Left ventricle myocardium inferior (tissue), 1 donor: ENCODE measurements around the gene CPXM2. TPM values are rescaled to one million over a fixed set of nuclear protein-coding genes. Genes with fewer than 3 reads are reported as not detected.

Source experiments
- DNase-seq: peaks from one replicate; pipeline ENCODE4 v3.0.0-alpha.2; 2020
- H3K27ac ChIP-seq: fragments of 200-600 bp; replicated peaks from 2 replicates; pipeline ENCODE4 v1.8.0; 2021
- H3K27me3 ChIP-seq: fragments of 200-600 bp; 2 replicates; pipeline ENCODE4 v1.8.0; 2021; ENCODE audit warnings: low read depth
- H3K36me3 ChIP-seq: fragments of 200-600 bp; 2 replicates; pipeline ENCODE4 v1.8.0; 2021
- H3K4me1 ChIP-seq: fragments of 200-600 bp; 2 replicates; pipeline ENCODE4 v1.8.0; 2021
- H3K4me3 ChIP-seq: fragments of 200-600 bp; 2 replicates; pipeline ENCODE4 v1.8.0; 2021; ENCODE audit warnings: mild to moderate bottlenecking, moderate library complexity
- H3K9me3 ChIP-seq: fragments of 200-600 bp; replicated peaks from 2 replicates; pipeline ENCODE4 v1.8.0; 2021
- CTCF ChIP-seq: fragments of 200-600 bp; IDR thresholded peaks from 2 replicates; pipeline ENCODE4 v1.8.0; 2021; ENCODE audit warnings: antibody characterized with exemption, mild to moderate bottlenecking, borderline replicate concordance
- intact Hi-C: fragments of 100-400 bp; cut with micrococcal nuclease; formaldehyde crosslinking; loops from one replicate; pipeline ENCODE4 v1.11.0; 2022
- total RNA-seq: library from RNA; stranded (reverse); fragmentation: NEBNext Ultra II Directional; extraction: Animal tissue kit (Norgen Biotek cat#: 25700); gene quantifications from one replicate; pipeline ENCODE4 v1.2.1, GENCODE V29; 2021
- donor health status: DM: no; HTN: yes; CAD: no; lungs with severe emphysema.

The CPXM2 gene
- total RNA-seq, 1 donor from 2014 or later: 4.5 TPM

- Histone ChIP-seq H3K4me1 (no peaks in the 10 kb centered on the region), H3K36me3 (no peaks in the 10 kb centered on the region), H3K9me3 (no peaks in the 10 kb centered on the region), H3K27ac (no peak overlapping the region), H3K4me3 (no peak overlapping the region), H3K27me3 (peaks cover 57% of the 10 kb centered on the region)
- intact Hi-C loops: no loop called here
- TF ChIP-seq CTCF: no peak
- no peak for DNase-seq
Measured at GRCh38 chr10:123883673-123884320, 7.8 kb downstream of the CPXM2 start.

DNA sequence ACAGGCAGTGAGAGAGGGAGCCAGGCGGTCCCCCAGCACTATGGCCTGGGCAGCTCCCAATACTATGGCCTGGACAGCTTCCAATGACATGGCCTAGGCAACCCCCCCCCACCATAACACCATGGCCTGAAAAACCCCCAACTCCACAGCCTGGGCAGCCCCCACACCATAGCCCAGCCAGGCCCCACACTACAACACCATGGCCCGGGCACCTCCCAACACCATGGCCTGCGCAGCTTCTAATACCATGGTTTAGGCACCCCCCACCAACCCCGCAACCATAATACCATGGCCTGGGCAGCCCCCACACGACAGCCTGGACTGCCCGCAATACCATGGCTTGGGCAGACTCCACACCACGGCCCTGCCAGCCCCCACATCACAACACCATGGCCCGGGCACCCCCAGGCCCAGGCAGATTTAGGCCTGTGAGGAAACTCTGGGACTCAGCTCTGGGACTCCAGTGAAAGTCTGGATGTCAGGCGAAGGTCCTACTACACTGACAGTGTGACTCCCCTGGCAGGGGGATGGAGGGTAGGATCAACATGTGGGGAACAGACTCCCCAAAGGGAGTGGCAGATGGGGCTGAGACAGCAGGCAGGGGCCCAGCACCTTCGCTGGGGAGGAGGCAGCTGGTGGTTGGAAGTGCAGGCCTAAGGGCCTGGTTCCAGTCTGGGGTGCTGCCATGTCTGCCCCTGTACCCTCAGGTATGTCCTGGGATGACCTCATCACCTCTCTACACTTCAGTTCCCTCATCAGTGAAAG is 8.7 kb downstream of the CPXM2 start:
- Histone ChIP-seq H3K9me3 (no peaks in the 10 kb centered on the region), H3K27ac (no peak overlapping the region), H3K4me1 (no peaks in the 10 kb centered on the region), H3K36me3 (no peaks in the 10 kb centered on the region), H3K4me3 (no peak overlapping the region), H3K27me3 (peaks cover 50% of the 10 kb centered on the region)
- TF ChIP-seq CTCF: no peak
- intact Hi-C loops: no loop called here
- no peak for DNase-seq

- H3K9me3 ChIP-seq: peaks cover 5% of the 10 kb centered on the region
- peaks cover 43% of the 10 kb centered on the region for H3K27me3 ChIP-seq
- H3K27ac ChIP-seq: no peak overlapping the region
- intact Hi-C loops: no loop called here
- no peaks in the 10 kb centered on the region for H3K4me1 ChIP-seq
- DNase-seq: no peak
- H3K36me3 ChIP-seq: no peaks in the 10 kb centered on the region
- no peak overlapping the region for H3K4me3 ChIP-seq
- TF ChIP-seq CTCF: no peak
Measured at GRCh38 chr10:123882177-123882576, 9.4 kb downstream of the CPXM2 start.

GRCh38 chr10:123879606-123880257 is 11.9 kb downstream of the CPXM2 start:
- Histone ChIP-seq H3K9me3 (peaks cover 11% of the 10 kb centered on the region), H3K27ac (no peak overlapping the region), H3K4me1 (no peaks in the 10 kb centered on the region), H3K36me3 (no peaks in the 10 kb centered on the region), H3K27me3 (peaks cover 35% of the 10 kb centered on the region), H3K4me3 (no peak overlapping the region)
- intact Hi-C loops: no loop called here
- TF ChIP-seq CTCF: no peak
- DNase-seq: no peak

DNA sequence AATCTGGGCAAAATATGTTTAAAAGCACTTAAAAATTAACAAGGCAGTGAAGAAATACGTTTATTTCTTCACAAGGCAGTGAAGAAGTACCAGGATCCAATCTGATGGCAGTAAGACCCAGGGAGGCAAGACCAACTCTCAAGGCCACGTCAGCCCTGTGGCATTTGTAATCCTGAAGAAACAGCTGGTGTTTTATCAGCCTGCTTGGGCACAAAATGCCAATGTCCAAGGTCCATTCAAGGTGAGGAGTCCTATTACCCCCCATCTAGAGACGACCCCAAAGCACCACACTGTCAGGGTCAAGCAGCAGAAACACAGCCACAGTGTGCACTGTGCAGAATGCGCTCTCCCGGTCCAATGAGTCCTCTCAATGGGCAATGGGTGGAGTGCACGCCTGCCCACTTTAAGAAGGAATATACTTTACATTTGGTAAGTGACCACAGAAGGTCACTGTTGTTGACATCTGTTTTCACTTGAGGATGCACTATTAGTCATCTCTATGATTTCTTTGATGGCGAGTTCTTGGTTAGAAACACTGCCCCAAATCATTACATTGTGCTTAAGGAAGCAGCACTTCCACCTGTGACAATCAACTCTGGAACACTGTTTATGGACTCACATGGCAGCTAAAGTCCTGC is 12.8 kb downstream of the CPXM2 start:
- peaks cover 19% of the 10 kb centered on the region for H3K9me3 ChIP-seq
- H3K4me3 ChIP-seq: no peak overlapping the region
- H3K4me1 ChIP-seq: no peaks in the 10 kb centered on the region
- no peaks in the 10 kb centered on the region for H3K36me3 ChIP-seq
- no peak for TF ChIP-seq CTCF
- intact Hi-C loops: no loop called here
- peaks cover 26% of the 10 kb centered on the region for H3K27me3 ChIP-seq
- no peak for DNase-seq
- no peak overlapping the region for H3K27ac ChIP-seq
